ENCODE data around the gene SLC2A2.

GRCh38 chr3:170966495-170966894 is 60.0 kb downstream of the SLC2A2 start:
- no peak for TF ChIP-seq CTCF (IDR thresholded peaks at IDR 0.05)
- no peak for TF ChIP-seq POLR2A (IDR thresholded peaks at IDR 0.05)
